Stimulated activated CD8-positive, alpha-beta memory T cell treated with anti-CD3 and anti-CD28 coated beads, Interleukin-7, amount 100 ng/mL, for 48 hours (primary cell): ENCODE measurements around the gene MAP3K7.
"Not testable (repeated sequence)": the region's sequence is repeated elsewhere in the genome, so short reads cannot be mapped to it uniquely, and the experiment has no call there.

ENCODE experiments used
- DNase-seq, 2 donors: peaks; one replicate each; pipeline ENCODE4 v3.0.0-alpha.2; 2020; ENCODE audit warnings: low read depth in 1 of 2; ENCODE audit errors: extremely low read depth in 1 of 2

The MAP3K7 gene

DNA sequence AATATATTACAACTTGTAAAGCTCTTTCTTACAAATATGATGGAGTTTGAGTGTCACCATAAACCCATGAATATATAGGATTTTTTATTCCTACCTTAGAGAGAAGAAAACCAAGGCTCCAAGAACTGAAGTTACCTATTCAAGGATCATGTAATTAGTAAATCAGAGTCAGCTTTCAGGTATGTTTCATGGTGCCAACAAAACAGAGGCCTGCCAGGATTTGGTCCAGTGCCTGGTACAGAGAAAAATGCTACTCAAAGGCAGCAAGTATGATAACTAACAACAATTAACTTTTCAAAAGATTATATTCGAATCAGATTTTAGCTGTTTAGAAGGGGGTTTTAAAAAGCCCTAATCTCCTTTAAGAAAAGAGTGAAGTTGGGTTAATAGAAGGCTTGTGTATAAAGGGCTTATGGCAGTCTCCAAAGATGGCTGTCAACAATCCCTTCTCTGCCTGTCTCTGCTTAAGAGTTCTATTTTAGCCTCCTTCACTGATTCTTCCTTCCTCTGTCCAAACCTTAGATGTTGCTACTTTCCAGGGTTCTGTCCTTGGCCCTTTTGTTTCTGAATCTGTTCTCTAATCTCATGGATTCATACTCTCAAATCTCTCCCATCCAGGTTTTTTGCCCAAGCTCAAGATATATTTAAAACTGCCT lies 7.8 kb downstream of the MAP3K7 start:
- no peak for DNase-seq

GRCh38 chr6:90575267-90575666 lies 11.6 kb downstream of the MAP3K7 start:
- DNase-seq: no peak

DNA sequence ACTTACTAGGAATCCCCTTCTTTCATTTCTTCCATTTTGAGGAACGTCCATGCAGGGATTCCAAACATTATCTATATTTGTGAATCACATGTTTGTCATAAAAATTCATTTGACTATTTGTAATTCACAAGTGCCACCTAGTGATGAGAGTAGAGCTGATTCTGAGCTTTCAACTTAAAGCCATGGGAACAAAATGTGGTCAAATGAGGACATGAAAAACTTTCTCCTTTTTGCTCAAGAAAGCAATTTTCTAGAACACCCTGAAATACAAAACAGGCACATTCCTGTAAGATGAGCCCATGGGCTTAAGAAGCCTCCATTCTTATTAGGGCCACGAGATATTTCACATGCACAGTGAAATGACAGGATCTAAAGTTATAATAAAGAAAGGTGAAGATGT lies 12.3 kb downstream of the MAP3K7 start:
- DNase-seq: no peak

DNA sequence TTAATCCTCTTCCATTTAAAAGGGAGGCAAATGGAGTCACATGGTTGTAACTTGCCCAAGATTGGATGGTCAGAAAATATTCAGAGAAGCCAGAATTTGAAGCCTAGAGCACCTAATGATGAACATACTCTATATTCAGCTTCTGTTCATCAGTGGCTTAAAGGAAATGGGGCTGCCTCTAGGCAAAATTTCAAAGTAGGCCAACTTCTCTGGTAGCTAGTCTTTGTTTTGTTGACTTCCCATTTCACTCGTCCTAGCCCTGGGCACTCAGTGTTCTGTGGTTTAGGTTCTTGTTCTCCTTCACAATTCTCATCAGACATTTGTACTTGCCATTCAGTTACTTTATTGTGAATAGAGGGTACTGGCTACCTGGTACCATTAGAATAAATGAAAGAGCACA lies 13.2 kb downstream of the MAP3K7 start:
- no peak for DNase-seq

DNA sequence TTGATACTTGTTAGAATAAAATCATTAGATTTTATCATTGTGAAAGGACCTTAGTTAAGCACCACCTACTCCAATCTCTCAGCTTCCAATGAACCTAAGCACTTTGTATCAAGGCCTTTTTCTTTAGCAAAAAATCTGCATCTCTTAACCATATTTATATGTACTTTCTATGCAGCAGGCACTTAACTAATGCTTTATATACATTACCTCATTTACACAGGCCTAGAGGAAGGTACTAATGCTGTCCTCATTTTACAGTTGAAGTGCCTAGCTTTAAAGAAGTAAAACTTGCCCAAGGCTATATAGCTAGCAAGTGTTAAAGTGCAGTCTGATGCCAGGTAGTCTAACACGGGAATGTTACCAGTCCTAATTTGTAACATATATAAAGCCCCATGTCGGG lies 14.0 kb downstream of the MAP3K7 start:
- no peak for DNase-seq

DNA sequence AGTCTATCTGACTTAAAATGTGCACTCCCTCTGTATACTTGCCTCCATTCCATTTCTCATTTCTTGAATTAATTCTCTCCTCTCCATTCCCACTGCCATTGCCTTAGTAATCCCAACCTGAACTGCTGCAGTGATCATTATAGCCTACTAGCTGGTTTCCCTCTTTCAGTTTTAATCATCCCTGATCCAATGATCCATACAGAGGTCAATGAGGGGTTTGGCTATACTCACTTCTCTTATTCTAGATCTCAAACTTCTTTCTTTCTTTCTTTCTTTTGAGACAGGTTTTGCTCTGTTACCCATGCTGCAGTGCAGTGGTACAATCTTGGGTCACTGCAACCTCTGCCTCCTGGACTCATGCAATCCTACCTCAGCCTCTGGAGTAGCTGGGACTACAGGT lies 17.6 kb downstream of the MAP3K7 start:
- DNase-seq: no peak

DNA sequence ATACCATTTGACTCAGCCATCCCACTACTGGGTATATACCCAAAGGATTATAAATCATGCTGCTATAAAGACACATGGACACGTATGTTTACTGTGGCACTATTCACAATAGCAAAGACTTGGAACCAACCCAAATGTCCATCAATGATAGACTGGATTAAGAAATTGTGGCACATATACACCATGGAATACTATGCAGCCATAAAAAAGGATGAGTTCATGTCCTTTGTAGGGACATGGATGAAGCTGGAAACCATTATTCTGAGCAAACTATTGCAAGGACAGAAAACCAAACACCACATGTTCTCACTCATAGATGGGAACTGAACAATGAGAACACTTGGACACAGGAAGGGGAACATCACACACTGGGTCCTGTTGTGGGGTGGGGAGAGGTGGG lies 19.2 kb downstream of the MAP3K7 start:
- not testable (repeated sequence) for DNase-seq

DNA sequence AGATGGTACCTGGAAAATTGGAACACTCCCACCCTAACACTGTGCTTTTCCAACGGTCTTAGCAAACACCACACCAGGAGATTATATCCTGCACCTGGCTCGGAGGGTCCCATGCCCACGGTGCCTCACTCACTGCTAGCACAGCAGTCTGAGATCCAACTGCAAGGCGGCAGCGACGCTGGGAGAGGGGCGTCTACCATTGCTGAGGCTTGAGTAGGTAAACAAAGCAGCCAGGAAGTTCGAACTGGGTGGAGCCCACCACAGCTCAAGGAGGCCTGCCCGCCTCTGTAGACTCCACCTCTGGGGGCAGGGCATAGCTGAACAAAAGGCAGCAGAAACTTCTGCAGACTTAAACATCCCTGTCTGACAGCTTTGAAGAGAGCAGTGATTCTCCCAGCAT lies 24.5 kb downstream of the MAP3K7 start:
- DNase-seq: not testable (repeated sequence)

DNA sequence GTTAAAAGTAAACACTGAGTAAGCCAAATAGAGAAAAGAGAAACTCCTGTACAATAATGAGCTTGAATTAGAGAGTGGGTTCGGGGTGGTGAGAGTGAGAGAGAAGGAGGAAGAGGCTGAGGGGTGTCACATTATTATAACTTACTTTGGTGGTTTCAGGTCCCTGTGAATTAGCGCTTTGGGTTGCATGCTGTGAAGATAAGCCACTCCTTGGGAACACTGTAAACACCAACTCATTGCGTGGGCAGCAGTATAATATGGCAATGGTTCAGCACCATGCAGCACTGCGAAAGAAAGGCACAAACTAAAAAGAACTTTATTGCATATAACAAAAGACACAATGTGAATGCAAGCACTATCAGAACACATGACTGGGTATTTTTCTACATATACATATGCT lies 26.9 kb downstream of the MAP3K7 start:
- no peak for DNase-seq

DNA sequence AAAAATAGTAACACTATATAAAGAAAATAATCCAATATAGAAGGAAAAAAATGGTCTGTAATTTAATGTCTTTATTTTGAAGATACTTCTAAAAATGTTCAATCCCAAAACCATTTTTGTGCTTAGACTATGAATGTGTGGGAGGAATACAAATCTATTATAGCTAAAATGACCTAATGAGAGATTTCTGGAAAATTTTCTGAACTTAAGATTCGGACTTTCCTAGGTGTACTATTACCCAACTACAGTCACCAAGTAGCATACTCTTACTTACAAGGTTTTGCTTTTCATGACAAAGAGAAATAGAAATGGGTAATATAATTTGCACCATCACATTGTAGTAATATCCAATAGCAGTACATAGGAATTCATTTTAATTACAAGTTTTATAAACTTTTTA lies 29.9 kb downstream of the MAP3K7 start:
- DNase-seq: no peak

DNA sequence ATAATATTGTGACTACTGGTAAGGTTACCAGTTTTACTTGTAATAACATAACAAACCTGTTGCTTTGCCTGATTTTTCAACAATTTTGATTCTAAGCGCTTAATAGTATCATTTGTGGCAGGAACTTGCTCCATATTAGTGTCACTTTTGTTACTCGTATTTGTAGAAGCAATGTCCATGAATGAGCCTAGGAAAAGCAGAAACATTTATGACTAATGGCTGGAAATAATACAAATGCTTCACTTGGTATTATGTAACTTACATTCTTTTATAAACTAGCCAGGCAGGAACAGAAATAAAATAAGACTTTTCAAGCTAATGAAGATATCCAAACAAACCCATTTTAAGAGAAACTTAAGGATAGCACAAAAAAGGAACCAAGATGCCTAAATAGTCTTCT lies 38.9 kb downstream of the MAP3K7 start:
- DNase-seq: no peak

GRCh38 chr6:90547079-90547478 lies 39.8 kb downstream of the MAP3K7 start:
- no peak for DNase-seq

- DNase-seq: no peak
Measured at GRCh38 chr6:90545448-90545847, 41.4 kb downstream of the MAP3K7 start.

- DNase-seq: no peak
Measured at GRCh38 chr6:90544741-90545140, 42.1 kb downstream of the MAP3K7 start.

- DNase-seq: no peak
Measured at GRCh38 chr6:90544081-90544480, 42.8 kb downstream of the MAP3K7 start.

DNA sequence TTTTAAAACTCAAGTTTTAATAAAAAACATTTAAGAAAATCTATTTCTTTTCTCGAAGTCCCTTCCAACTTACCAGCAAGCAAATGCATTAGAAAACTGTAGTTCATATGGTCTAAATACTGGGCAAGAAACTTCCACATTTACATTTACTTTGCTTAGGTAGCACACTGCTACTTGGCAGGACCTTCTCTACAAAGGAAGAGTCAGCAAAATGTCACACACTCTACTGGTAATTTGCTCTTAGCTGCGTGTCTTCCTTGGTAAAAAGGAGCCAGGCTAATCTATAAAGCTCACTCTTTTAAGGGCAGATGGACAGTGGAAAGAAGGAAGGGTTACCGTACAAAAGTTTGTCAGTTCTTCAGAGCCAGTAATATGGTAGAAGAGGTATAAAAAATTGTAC lies 45.7 kb downstream of the MAP3K7 start:
- no peak for DNase-seq

DNA sequence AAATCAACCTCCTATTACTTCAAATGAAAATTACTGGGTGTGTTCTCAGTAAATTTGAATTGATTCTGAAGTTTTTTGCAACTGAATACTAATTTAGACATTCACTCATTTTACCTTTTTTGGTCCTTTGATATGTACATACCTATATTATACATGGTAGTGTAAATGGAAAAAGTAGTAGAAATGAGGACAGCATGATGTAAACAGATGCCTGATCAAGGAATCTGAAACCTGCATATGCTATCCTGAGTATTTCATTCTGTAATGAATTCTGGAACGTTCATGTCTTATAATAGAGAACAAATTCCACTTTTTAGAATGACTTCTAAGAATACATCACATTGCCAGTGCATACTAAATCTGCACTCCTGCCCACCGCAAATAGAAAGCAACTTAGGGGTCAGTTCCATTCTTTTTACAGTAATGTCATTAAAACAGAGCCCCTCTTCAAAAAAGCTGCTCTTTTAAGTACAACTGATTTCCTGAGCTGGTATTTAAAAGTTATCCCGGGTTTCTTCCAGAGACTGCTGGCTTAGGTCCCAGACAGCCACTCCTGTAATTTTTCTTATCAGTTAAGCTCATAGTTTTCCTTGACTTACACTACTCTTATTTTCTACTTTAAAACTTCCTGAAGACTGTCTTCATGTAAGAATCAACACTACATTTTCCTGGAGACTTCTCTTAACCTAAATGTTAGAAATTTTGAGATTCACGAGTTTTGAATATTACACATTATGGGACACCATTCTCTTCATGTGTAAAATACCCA lies 48.4 kb downstream of the MAP3K7 start:
- no peak for DNase-seq

DNA sequence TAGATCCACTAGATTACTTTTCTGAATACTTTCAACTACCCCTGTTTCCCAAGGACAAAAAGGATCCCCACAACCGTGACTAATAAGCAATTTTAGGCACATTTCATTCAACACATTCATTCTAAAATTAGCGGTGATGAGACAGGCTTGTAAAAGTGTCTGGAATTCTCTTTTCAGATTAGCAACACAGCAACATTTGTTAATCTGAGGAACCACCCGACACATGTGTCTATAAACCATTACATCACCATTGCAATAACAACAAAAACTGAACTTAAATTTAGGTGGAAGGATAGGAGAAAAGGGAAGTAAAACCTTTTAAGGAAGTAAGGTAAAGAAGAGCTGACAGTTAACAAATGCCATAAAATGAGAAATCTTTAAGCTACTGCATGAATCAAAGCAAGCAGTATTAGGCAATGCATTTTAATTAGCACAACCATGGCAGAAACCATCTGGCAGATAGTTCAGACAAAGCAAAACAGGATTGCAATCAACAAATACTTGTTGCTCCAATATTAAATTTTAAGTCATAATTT lies 49.1 kb downstream of the MAP3K7 start:
- no peak for DNase-seq

DNA sequence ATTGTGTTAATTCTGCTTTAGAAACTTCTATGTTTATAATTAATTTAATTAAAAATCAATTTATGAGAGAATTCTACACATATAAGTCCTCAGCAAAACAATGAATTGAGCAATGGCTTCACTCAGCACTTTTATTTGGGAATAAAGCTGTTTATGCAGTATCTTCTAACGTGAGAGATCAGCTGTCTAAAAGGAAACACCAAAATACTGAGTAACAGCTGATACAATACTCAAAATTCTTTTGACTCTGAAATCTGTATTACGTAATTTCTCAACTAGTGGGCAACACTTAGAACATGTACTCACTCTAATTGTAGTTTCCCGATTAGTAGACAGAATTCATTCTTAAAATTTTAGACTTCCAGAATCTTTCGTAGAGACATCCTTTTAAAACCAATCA lies 49.8 kb downstream of the MAP3K7 start:
- no peak for DNase-seq

DNA sequence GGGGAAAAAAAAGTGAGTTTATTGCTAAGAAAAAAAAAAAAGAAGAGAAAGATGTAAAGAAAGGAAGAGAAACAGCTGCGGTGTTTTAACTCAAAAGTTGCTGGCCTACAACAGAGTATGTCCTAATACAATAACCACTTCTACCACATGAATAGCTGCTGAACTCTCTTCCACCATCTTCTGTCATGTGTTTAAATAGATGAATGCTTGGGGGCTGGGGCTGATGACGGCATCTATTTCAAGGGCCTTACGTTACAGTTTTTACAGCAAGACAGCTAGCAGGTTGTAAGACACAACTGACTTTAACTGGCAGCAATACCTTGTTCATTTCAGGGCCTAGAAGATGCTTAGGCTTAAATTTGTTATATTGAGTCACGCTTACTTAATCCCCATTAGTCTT lies 50.4 kb downstream of the MAP3K7 start:
- no peak for DNase-seq

DNA sequence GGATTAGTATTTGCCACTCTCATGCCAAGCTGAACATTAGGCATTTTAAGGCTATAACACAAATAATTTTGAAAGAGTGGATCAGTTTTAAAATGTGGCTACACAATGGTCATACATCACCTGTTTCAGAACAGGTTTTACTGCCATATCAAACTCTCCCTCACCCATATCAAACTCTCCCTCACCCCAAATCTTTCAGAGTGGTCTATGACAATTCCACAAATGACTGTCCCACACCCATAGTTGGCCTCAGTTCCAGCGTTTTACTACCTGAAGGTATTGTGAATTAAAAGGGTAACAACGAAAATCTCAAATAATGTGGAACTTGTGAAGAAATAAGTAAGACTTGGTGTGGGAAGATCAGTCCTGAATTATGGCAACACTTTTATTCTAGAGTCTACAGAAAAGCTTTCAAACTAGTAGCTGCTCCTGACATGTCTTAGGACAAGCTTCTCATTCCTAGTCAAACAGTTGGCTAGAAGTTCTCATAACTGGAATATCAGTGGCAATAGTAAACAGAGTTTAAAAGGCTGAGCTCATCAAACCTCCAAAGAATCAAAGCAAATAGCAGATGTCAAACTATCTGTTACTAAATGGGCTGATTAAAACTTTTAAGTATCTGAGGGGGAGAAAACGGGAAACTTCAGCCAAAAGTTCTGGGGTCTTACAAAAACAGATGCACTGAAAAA lies 52.4 kb downstream of the MAP3K7 start:
- no peak for DNase-seq
